Osteocyte (in vitro differentiated cells): Measurements from ENCODE around the gene SEMA4D. TPM values are rescaled to one million over a fixed set of nuclear protein-coding genes. Genes with fewer than 3 reads are reported as not detected.

ENCODE experiments used
- DNase-seq: peaks from one replicate; pipeline ENCODE4 v3.0.0; 2021; ENCODE audit warnings: mixed read lengths; ENCODE audit not compliant: unreplicated experiment; ENCODE audit errors: extremely low spot score
- H3K27ac Mint-ChIP-seq: one replicate; pipeline ENCODE4 v1.8.0; 2021; ENCODE audit warnings: mild to moderate bottlenecking, mixed read lengths; ENCODE audit not compliant: unreplicated experiment
- H3K27me3 Mint-ChIP-seq: one replicate; pipeline ENCODE4 v1.8.0; 2021; ENCODE audit warnings: mixed read lengths; ENCODE audit not compliant: unreplicated experiment
- H3K36me3 Mint-ChIP-seq: one replicate; pipeline ENCODE4 v1.8.0; 2021; ENCODE audit warnings: mixed read lengths; ENCODE audit not compliant: unreplicated experiment
- H3K4me1 Mint-ChIP-seq: one replicate; pipeline ENCODE4 v1.8.0; 2021; ENCODE audit warnings: mixed read lengths; ENCODE audit not compliant: unreplicated experiment
- H3K4me3 Mint-ChIP-seq: one replicate; pipeline ENCODE4 v1.8.0; 2021; ENCODE audit warnings: mild to moderate bottlenecking, moderate library complexity, mixed read lengths; ENCODE audit not compliant: unreplicated experiment
- H3K9me3 Mint-ChIP-seq: one replicate; pipeline ENCODE4 v1.8.0; 2021; ENCODE audit warnings: mixed read lengths; ENCODE audit not compliant: unreplicated experiment
- CTCF ChIP-seq: fragments of 200-600 bp; sonication (generic); IDR thresholded peaks from 2 replicates; pipeline ENCODE4 v1.5.0; 2021; ENCODE audit warnings: antibody characterized with exemption, mild to moderate bottlenecking, moderate library complexity
- total RNA-seq: library from RNA; stranded (reverse); gene quantifications from 2 replicates; pipeline ENCODE4 v1.2.1, GENCODE V29; 2021

SEMA4D gene
- total RNA-seq, 1 donor from 2014 or later: 2.0 TPM

GRCh38 chr9:89410022-89410421 lies 87.9 kb downstream of the SEMA4D start:
- Mint-ChIP-seq H3K4me3 (no peak overlapping the region), H3K36me3 (no peaks in the 10 kb centered on the region), H3K4me1 (peaks cover 13% of the 10 kb centered on the region), H3K27ac (no peak overlapping the region), H3K27me3 (no peaks in the 10 kb centered on the region), H3K9me3 (peaks cover 12% of the 10 kb centered on the region)
- no peak for TF ChIP-seq CTCF
- DNase-seq: no peak

GRCh38 chr9:89409466-89409865 lies 88.4 kb downstream of the SEMA4D start:
- no peak for DNase-seq
- TF ChIP-seq CTCF: no peak
- Mint-ChIP-seq H3K9me3 (peaks cover 12% of the 10 kb centered on the region), H3K36me3 (no peaks in the 10 kb centered on the region), H3K4me3 (no peak overlapping the region), H3K27ac (no peak overlapping the region), H3K27me3 (no peaks in the 10 kb centered on the region), H3K4me1 (peaks cover 13% of the 10 kb centered on the region)

- Mint-ChIP-seq H3K27ac (no peak overlapping the region), H3K4me1 (peaks cover 13% of the 10 kb centered on the region), H3K36me3 (no peaks in the 10 kb centered on the region), H3K4me3 (no peak overlapping the region), H3K27me3 (no peaks in the 10 kb centered on the region), H3K9me3 (peaks cover 12% of the 10 kb centered on the region)
- TF ChIP-seq CTCF: no peak
- DNase-seq: no peak
These were observed 89.2 kb downstream of the SEMA4D start for GRCh38 chr9:89408628-89409101.

- DNase-seq: no peak
- Mint-ChIP-seq H3K27me3 (no peaks in the 10 kb centered on the region), H3K9me3 (peaks cover 12% of the 10 kb centered on the region), H3K4me1 (peaks cover 5% of the 10 kb centered on the region), H3K27ac (no peak overlapping the region), H3K4me3 (no peak overlapping the region), H3K36me3 (no peaks in the 10 kb centered on the region)
- no peak for TF ChIP-seq CTCF
These were observed 90.8 kb downstream of the SEMA4D start for GRCh38 chr9:89407070-89407469.

- Mint-ChIP-seq H3K9me3 (peaks cover 7% of the 10 kb centered on the region), H3K27me3 (no peaks in the 10 kb centered on the region), H3K4me1 (peaks cover 3% of the 10 kb centered on the region), H3K27ac (no peak overlapping the region), H3K4me3 (no peak overlapping the region), H3K36me3 (no peaks in the 10 kb centered on the region)
- TF ChIP-seq CTCF: no peak
- DNase-seq: no peak
These were observed 92.1 kb downstream of the SEMA4D start for GRCh38 chr9:89405826-89406225.
